WTC11 (cell line): ENCODE measurements around the gene MBD3. TPM values are rescaled to one million over a fixed set of nuclear protein-coding genes. Genes with fewer than 3 reads are reported as not detected.

Experiments used
- ATAC-seq: fragments of 200-7000 bp; cut with Tn5 transposase; 2 replicates; pipeline ENCODE4 v1.10.0; 2021; ENCODE audit warnings: mild to moderate bottlenecking, moderate library complexity
- CTCF ChIA-PET: fragments of 300-600 bp; sonication (Branson Sonifier 250); formaldehyde crosslinking; loops from one replicate; lab custom pipeline; 2021; ENCODE audit warnings: antibody characterized with exemption; lab: Charles Lee
- POLR2A ChIA-PET: fragments of 350-600 bp; sonication (Branson Sonifier 250); formaldehyde crosslinking; loops from one replicate; lab custom pipeline; 2021; ENCODE audit warnings: antibody characterized with exemption; lab: Charles Lee
- DNase-seq: peaks from one replicate; pipeline ENCODE4 v3.0.0; 2021; ENCODE audit warnings: low spot score
- H3K27ac Mint-ChIP-seq: 2 replicates; pipeline ENCODE4 v1.8.0; 2021; ENCODE audit warnings: mixed read lengths
- H3K27me3 Mint-ChIP-seq: 2 replicates; pipeline ENCODE4 v1.8.0; 2021; ENCODE audit warnings: low read depth, mild to moderate bottlenecking, moderate library complexity, mixed read lengths
- H3K36me3 Mint-ChIP-seq: 2 replicates; pipeline ENCODE4 v1.8.0; 2021; ENCODE audit warnings: mixed read lengths
- H3K4me1 Mint-ChIP-seq: 2 replicates; pipeline ENCODE4 v1.8.0; 2022; ENCODE audit warnings: mixed read lengths
- H3K4me3 Mint-ChIP-seq: 2 replicates; pipeline ENCODE4 v1.8.0; 2021; ENCODE audit warnings: mild to moderate bottlenecking, moderate library complexity, mixed read lengths
- H3K9me3 Mint-ChIP-seq: 2 replicates; pipeline ENCODE4 v1.8.0; 2021; ENCODE audit warnings: mixed read lengths
- AR ChIP-seq: fragments of 250-450 bp; sonication (Bioruptor Pico); IDR thresholded peaks from 2 replicates; pipeline ENCODE4 v1.9.0; 2021; ENCODE audit warnings: mild to moderate bottlenecking
- CTCF ChIP-seq: fragments of 200-600 bp; IDR thresholded peaks from 2 replicates; pipeline ENCODE4 v1.8.0; 2022; ENCODE audit warnings: antibody characterized with exemption
- E2F5 ChIP-seq: sonication (generic); formaldehyde crosslinking; IDR thresholded peaks from 2 replicates; pipeline ENCODE4 v1.8.1; 2022; ENCODE audit warnings: mild to moderate bottlenecking, moderate library complexity, missing genetic modification reagents
- GABPB1 ChIP-seq: sonication (generic); formaldehyde crosslinking; IDR thresholded peaks from 2 replicates; pipeline ENCODE4 v1.8.1; 2023; ENCODE audit warnings: mild to moderate bottlenecking, missing genetic modification reagents
- IRF2 ChIP-seq: sonication (generic); formaldehyde crosslinking; IDR thresholded peaks from 2 replicates; pipeline ENCODE4 v1.8.0; 2022; ENCODE audit warnings: low read depth, missing genetic modification reagents, borderline replicate concordance
- JUN ChIP-seq: sonication (generic); formaldehyde crosslinking; IDR thresholded peaks from 2 replicates; pipeline ENCODE4 v1.8.0; 2023; ENCODE audit warnings: mild to moderate bottlenecking, missing genetic modification reagents
- KAT7 ChIP-seq: sonication (generic); formaldehyde crosslinking; IDR thresholded peaks from 2 replicates; pipeline ENCODE4 v1.8.1; 2023; ENCODE audit warnings: missing genetic modification reagents, mild to moderate bottlenecking, borderline replicate concordance
- NFE2L1 ChIP-seq: sonication (generic); formaldehyde crosslinking; IDR thresholded peaks from 2 replicates; pipeline ENCODE4 v1.8.1; 2023; ENCODE audit warnings: missing genetic modification reagents
- PREB ChIP-seq: sonication (generic); formaldehyde crosslinking; IDR thresholded peaks from 2 replicates; pipeline ENCODE4 v1.8.1; 2022; ENCODE audit warnings: mild to moderate bottlenecking, missing genetic modification reagents, moderate library complexity, borderline replicate concordance
- RORB ChIP-seq: fragments of 250-450 bp; sonication (Bioruptor Pico); IDR thresholded peaks from 2 replicates; pipeline ENCODE4 v1.9.0; 2021; ENCODE audit warnings: mild to moderate bottlenecking
- SMAD3 ChIP-seq: sonication (generic); formaldehyde crosslinking; IDR thresholded peaks from 2 replicates; pipeline ENCODE4 v1.8.0; 2022; ENCODE audit warnings: missing genetic modification reagents, mild to moderate bottlenecking, borderline replicate concordance
- TP53 ChIP-seq: sonication (generic); formaldehyde crosslinking; IDR thresholded peaks from 2 replicates; pipeline ENCODE4 v1.8.1; 2023; ENCODE audit warnings: mild to moderate bottlenecking, missing genetic modification reagents
- ZNF232 ChIP-seq: sonication (generic); formaldehyde crosslinking; IDR thresholded peaks from 2 replicates; pipeline ENCODE4 v1.8.0; 2022; ENCODE audit warnings: mild to moderate bottlenecking, missing genetic modification reagents
- ZNF317 ChIP-seq: sonication (generic); formaldehyde crosslinking; IDR thresholded peaks from 2 replicates; pipeline ENCODE4 v1.8.1; 2023; ENCODE audit warnings: low read depth, mild to moderate bottlenecking, moderate library complexity, missing genetic modification reagents, borderline replicate concordance
- ZNF416 ChIP-seq: fragments of 250-450 bp; sonication (Bioruptor Pico); IDR thresholded peaks from 2 replicates; pipeline ENCODE4 v1.9.0; 2021; ENCODE audit warnings: mild to moderate bottlenecking, inconsistent platforms
- ZNF425 ChIP-seq: fragments of 250-450 bp; sonication (Bioruptor Pico); conservative IDR thresholded peaks from 2 replicates; pipeline ENCODE4 v1.9.0; 2021; ENCODE audit warnings: mild to moderate bottlenecking
- ZSCAN18 ChIP-seq: fragments of 250-450 bp; sonication (Bioruptor Pico); IDR thresholded peaks from 2 replicates; pipeline ENCODE4 v2.1.2; 2022; ENCODE audit warnings: mild to moderate bottlenecking, moderate library complexity
- total RNA-seq: library from RNA; stranded (reverse); gene quantifications from 3 replicates; pipeline ENCODE4 v1.2.3, GENCODE V29; 2021

Gene MBD3
- total RNA-seq, 1 experiment from 2014 or later = 90.2 TPM

- ChIA-PET CTCF (interaction anchor here (1.8 kb wide), 1 partner anchor 21 kb away, joined by 3 read pairs; the partner anchor contains the start of gene UQCR11), POLR2A (no interaction called here)
- Mint-ChIP-seq H3K27me3 (no peaks in the 10 kb centered on the region), H3K4me3 (no peak overlapping the region), H3K9me3 (no peaks in the 10 kb centered on the region), H3K27ac (no peak overlapping the region), H3K4me1 (peaks cover 5% of the 10 kb centered on the region), H3K36me3 (peaks cover 21% of the 10 kb centered on the region)
- no peak for TF ChIP-seq TP53 (CRISPR knock-in tag)
- no peak for TF ChIP-seq RORB (CRISPR knock-in tag)
- TF ChIP-seq SMAD3 (CRISPR knock-in tag) = no peak
- TF ChIP-seq ZSCAN18 (CRISPR knock-in tag) = no peak
- no peak for TF ChIP-seq ZNF232
- TF ChIP-seq AR (CRISPR knock-in tag) = no peak
- TF ChIP-seq KAT7 = no peak
- no peak for TF ChIP-seq PREB (CRISPR knock-in tag)
- TF ChIP-seq ZNF425 (CRISPR knock-in tag) = no peak
- no peak for TF ChIP-seq JUN (CRISPR knock-in tag)
- DNase-seq = no peak
- no peak for ATAC-seq
Measured at GRCh38 chr19:1626417-1627010, 33.8 kb upstream of the MBD3 start.

GRCh38 chr19:1624458-1624857 is 31.8 kb upstream of the MBD3 start:
- Mint-ChIP-seq H3K36me3 (peaks cover 21% of the 10 kb centered on the region), H3K4me3 (no peak overlapping the region), H3K9me3 (no peaks in the 10 kb centered on the region), H3K27ac (peak overlapping the region; percentile 65; the same call in 1 of the 2 replicates), H3K27me3 (no peaks in the 10 kb centered on the region), H3K4me1 (peaks cover 5% of the 10 kb centered on the region)
- DNase-seq = peak; percentile 89
- ChIA-PET CTCF (interaction anchor here (1.4 to 1.8 kb wide), 2 partner anchors 11 to 78 kb away, joined by 3 to 4 read pairs; no protein-coding TSS in a partner anchor), POLR2A (no interaction called here)
- ATAC-seq = peak; percentile 87
- no peak for TF ChIP-seq ZNF416 (CRISPR knock-in tag)
- TF ChIP-seq CTCF = peak; percentile 72
- TF ChIP-seq KAT7 = no peak
- TF ChIP-seq ZNF317 (CRISPR knock-in tag) = no peak
- TF ChIP-seq NFE2L1 (CRISPR knock-in tag) = no peak
- no peak for TF ChIP-seq IRF2
- TF ChIP-seq AR (CRISPR knock-in tag) = no peak
- no peak for TF ChIP-seq GABPB1 (CRISPR knock-in tag)
- 0 out of 2 replicates have a peak, but pooled peaks have one; percentile 36 for TF ChIP-seq E2F5 (CRISPR knock-in tag)
